ENCODE results near the gene OBSCN.
A peak's percentile ranks its signal among the peaks of the same experiment; 100 is the strongest.

OBSCN gene

DNA sequence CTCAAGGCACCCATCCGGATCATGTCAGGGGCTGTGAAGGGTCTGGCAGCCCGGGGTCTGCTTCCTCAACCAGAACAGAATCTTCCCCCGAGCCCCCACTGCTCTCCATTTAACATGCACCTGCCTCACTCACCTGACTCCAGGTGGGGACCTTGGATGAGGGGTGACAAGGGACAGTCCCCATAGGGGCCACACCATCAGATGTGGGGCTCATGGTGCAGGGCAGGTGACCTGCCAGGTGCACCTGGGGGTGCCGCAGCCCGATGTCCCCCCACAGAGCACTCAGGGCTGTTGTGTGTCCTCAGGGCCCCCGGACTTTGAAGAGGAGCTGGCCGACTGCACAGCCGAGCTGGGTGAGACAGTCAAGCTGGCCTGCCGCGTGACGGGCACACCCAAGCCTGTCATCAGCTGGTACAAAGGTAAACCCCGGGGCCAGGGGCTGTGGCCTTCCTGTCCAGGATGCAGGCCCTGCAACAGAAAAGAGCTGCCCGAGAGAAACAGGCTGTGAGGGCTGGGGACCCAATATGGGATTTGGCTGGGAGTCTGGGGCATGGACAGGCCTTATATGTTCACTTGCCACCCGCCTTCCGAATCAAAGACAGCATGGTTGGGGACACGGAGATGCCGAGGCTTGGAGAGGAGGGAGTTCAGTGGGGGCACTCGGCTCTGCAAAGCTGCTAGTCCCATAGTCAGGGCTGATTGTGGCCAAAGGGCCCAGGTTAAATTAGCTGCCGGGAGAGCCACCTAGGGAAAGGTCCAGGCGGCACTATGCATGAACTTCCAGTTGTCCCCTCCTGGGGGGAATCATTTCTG lies 134.2 kb downstream of the OBSCN start:
- no peak for DNase-seq (ENCODE audit: low spot score)

DNA sequence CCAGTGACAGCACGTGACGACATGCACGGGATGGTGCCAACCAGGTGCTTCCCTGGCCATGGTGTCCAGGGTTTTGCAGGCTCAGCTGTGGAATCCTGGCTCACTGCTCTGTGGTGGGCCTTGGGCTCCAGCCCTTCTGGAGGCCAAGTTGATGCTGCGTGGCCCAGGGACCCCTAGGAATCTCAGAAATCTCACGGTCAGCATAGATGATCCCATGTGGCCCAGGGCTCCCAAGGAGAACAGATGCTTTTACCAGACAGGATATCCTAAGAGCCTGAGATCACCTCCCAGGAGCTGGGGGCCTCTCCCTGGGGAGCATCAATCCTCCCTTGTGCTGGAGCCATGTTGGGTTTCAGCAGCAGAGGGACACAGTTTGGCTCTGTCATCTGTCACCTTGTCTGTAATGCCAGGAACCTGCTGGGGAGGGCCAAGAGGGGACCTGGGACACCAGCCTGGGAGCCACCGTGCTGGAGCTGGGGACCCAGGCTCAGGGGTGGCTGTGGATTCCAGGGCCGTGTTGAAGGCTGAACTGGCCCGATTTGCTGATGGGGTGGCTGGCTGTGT lies 134.9 kb downstream of the OBSCN start:
- no peak for DNase-seq (ENCODE audit: low spot score)

DNA sequence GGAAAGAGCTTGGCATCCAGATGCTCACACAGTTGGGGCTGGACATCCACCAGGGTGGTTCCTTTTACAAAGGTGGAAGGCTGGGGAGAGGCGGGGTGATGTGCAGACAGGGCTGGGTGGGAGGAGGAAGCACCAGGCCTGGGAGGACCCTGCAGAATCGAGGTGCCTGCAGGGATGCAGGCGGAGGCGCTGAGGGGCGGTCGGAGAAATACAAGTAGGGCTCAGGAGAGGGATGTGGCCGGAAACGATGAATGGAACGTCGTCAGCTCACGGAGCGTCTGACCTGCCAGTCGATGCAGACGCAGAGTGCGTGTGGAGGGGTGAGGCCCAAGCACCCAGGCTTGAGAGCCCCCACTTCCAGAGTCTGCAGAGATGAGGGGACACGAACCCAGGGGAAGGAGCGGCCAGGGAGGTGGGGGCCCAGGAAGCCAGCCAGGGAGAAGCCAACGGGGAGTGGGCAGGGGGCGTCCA lies 135.4 kb downstream of the OBSCN start:
- DNase-seq (ENCODE audit: low spot score) = no peak

DNA sequence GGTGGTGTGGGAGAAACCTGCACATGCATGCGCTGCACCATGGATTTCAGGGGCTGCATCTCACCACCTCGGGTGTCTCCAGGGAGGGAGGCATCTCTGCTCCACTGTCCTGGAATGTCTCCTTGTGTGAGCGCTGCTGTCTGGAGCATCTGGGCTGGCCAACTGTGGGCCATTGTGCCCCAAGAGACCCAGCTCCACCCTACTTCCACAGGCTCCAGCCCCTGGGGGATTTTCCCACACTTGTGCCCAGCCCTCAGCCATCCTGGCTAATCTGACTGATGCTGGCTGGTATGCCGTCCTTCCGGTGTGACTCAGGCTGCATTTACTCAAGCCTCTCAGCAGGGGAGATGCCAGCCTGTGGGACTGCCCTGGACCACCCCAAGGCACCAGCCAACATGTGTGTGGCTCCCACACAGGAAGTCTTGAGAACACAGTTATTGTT lies 136.8 kb downstream of the OBSCN start:
- DNase-seq (ENCODE audit: low spot score) = peak; percentile 19

DNA sequence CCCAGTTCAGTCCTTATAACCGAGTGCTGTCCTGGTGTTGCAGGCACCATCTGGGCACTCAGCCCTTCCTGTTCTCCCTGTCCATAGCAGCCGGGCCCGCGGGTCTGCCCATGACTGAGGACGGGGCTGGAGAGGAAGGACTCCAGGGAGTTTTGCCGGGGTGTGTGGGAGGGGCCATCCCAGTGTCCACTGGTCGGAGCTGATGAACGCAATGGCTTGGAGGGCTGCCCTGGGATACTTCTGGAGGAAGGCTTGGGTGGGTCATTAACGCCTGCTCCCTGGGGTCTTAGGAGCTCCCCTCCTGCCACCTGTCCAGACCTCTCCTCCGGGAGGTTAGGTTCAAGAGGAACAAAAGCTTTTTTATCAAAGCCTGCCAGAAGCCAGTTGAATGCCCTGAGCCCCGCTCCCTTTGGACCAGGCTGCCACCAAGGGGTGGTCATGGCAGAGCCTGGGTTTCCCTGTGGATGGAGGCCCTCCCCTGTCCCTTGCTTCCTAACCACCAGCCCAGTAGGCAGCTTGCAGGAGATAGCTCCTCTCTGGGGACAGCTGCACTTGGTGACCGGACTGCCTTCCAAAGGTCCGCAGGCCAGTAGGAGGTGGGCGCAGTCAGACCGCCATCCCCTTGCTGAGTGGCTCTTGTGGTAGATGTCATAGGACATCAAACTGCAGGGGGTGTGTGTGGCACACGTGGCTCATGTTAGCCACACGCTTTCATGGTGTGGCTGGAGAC lies 137.5 kb downstream of the OBSCN start:
- DNase-seq (ENCODE audit: low spot score) = no peak

DNA sequence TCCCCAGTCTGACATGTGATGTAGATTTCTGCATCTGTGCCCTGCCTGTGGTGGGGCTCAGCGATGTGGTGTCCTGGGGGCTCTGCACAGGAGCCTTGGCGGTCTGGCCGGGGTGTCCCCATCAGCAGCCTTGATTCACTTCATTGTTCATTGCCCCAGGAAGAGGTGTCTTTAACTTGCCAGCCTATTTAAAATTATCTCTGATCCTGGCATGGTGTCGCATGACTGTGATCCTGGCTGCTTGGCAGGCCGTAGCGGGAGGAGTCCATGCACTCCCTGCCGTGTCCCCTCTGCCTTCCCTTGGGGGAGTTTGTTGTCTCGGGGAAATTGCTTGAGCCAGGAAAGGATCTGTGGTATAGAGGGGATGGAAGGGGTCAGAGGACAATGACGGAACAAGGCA lies 138.9 kb downstream of the OBSCN start:
- DNase-seq (ENCODE audit: low spot score) = no peak

DNA sequence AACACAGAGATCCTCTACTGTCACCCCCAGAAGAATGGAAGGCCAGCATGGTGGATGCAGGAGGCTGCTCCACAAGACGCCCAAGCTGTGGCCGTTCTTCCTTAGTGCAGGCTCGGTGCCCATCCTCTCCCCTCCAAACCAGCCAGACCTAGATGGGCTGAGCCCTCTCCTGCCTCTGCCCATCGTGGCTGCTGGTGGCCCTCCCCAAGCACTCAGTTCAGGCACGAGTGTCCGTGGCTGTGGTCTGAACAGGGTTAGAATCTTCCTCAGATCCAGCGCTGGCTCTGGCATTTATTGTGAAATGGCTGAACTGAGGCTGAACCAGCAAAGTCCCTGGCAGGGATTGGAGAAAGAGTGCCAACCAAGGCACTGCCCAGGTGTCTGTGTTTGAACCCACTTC lies 139.3 kb downstream of the OBSCN start:
- DNase-seq (ENCODE audit: low spot score) = no peak

DNA sequence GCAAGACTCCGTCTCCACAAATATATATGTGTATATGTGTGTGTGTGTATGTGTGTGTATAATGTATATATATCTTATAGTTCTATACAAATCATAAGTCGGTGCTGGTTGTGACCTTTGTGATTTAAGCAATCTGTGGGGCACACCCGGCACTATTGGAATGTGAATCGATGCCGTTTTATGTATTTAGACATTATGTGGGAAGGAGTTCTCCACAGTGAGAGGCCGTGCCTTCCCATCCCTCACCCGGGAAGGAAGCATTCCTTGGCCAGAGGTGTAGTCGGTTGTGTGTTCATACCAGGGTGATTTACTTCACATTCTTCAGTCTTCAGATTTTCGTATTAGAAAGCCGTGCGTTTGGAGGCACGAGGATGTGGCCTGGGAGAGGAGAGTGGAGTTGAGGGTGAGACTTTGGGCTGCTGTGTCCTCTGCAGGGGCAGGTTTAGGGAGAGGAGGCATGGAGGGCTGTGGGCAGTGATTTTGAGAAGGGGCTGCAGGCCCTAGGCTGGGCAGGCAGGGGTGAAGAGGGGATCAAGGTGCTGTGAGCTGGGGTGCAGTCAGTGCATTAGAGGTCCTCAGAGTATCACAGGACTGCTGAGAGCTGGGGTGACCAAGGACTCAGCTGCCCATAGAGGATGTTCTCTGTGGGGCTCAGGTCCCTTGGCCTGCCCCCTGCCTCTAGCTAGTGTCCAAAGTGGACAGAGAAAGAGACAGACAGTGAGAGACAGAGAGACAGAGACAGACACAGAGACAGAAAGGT lies 141.0 kb downstream of the OBSCN start:
- no peak for DNase-seq (ENCODE audit: low spot score)

DNA sequence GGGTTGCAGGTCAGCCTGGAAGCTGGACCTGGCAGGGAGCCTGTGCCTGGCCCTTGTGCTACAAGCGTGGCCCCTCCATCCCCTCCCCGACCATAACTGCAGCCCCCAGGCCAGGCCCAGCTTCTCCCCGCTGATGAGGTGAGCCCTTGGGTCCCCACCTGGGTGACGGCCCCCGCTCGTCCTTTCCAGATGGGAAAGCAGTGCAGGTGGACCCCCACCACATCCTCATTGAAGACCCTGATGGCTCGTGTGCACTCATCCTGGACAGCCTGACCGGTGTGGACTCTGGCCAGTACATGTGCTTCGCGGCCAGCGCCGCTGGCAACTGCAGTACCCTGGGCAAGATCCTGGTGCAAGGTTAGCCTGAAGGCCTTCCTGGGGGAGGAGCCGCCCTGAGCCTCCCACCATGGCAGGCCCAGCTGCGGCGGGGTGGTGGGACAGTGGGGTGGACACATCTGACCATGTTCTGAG lies 141.9 kb downstream of the OBSCN start:
- DNase-seq (ENCODE audit: low spot score) = no peak

DNA sequence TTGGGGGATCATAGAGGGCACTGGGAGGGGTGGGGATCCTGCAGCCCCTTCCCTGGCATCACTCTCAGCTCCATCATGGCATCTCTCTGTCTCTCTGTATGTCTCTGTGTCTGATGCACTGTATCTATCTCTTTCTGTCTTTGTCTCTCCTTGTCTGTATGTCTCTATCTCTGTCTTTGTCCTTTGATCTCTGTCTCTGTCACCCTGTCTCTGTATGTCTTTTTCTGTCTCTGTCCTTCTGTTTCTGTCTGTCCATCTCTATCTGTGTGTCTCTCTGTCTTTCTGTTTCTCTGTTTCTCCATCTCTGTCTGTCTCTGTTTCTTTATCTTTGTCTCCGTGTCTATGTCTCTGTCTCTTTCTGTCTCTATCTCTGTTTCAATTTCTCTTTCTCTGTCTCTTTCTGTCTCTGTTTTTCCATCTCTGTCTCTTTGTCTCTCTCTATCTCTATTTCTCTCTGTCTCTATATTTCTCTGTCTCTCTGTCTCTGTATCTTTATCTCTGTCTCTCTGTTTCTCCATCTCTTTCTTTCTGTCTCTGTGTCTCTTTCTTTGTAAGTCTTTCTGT lies 142.4 kb downstream of the OBSCN start:
- no peak for DNase-seq (ENCODE audit: low spot score)

DNA sequence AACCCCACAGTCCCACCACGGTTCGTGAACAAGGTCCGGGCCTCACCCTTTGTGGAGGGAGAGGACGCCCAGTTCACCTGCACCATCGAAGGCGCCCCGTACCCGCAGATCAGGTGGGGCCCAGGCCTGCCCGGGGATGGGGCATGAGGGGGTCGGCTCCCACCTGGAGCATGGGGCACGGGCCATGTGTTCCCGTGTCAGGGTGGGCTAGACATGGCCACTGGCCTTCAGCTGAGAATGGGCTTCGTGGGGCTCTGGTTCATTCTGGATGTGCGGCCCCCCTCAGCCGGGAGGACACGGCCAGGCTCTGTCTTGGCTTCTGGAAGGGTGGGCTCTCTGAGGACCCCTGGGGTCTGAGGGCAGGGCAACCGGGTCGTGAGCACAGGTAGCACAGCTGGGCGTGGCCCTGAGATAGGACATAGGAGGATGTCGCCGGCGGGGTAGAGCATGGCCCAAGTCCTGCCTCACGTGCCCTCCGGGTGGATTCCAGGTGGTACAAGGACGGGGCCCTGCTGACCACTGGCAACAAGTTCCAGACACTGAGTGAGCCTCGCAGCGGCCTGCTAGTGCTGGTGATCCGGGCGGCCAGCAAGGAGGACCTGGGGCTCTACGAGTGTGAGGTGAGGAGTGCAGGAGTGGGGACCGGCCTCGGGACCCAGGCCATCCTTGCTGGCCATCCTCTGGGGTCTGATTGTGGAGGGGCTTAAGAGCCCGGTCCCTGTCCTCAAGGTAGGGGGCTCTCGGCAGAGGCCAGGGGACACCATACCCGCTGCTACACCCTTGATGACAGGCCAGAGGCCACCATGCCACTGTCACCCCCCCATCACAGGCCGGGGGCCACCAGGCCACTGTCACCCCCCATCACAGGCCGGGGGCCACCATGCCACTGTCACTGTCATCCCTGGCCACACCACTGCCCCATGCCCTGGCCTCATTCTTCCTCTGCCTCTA lies 143.3 kb downstream of the OBSCN start:
- no peak for DNase-seq (ENCODE audit: low spot score)

DNA sequence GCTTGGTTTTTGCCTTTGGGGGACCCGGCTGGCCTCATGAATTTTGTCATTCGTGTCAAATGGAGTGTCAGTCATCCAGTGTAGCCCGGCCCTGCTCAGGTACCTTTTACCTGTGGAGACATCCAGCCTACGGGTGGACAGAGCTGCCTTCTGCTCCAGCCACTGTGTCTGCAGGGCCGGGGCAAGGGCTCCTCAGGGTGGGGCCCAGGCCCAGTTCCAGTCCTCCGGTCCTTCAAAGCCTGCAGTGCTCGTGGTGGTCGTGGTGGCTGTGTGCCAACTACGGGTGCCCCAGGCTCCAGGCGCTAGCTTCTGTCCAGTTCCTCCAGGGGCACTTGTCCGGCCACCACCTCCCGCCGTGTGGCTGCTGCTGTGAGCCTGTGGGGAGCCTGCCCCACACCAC lies 144.0 kb downstream of the OBSCN start:
- DNase-seq (ENCODE audit: low spot score) = no peak

DNA sequence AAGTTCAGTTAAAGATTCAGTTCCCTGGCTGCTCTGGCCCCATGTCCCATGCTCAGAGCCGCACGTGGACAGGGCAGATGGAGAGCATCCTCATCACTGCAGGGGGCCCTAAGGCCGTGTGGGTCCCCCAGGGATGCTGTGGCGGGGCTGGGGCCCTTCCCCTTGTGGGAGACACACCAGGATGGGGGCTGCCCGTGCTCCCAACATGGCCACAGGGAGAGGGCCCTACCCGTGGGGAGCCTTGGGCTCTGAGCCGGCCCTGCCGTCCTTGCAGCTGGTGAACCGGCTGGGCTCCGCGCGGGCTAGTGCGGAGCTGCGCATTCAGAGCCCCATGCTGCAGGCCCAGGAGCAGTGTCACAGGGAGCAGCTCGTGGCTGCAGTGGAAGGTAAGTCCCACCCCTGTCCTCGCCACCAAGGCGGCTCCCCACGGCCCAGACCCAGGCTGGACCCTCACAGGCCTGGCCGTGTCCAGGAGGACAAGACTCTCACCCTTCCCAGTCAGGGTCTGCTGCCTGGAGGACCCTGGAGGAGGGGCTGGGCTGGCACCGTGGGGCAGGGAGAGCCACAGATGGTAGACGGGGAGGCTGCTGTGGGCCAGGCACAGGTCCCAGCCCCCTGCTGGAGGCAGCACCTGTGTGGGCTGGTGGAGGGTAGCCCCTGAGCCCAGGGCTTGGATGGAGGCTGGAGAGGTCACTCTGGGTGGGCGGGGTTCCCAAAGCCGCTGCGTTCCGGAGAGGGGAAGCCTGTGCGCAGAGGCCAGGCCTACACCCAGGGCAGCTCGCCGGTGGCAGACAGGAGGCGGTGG lies 145.0 kb downstream of the OBSCN start:
- DNase-seq (ENCODE audit: low spot score) = no peak

DNA sequence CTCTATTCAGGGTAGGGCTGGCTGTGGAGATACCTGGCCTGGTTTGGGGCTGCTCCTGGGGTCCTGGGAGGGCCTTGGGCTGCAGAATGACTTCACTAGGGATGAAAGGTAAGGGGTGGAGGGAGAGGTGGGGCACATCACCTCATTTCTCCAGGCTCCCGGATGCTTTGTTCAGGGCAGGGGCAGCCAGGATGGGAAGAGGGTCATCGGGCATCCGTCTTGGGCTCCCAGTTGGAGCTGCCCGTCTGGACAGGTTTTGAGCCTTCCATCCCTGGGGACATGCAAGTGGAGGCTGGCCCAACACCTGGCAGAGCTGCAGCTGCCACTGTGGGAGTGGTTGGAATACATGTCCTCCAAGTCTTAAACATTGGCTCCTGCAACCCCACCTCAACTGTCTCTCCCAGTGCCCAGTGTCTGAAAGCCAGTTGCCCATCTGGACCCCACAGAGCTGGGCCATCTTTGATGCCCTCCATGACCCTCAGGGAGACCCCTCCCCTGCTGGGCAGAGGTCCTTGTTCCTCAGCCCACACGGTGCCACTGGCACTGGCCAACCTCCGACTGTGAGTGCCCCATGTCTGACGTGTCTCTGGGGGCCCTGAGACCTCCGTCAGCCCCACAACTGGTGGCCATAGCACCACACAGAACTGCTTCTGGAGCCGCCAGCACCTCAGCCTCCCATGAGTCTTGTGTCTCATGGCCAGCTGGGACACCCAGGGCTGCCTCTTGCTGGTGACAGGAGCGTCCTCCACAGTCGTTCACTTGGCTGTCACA lies 145.9 kb downstream of the OBSCN start:
- DNase-seq (ENCODE audit: low spot score) = no peak

DNA sequence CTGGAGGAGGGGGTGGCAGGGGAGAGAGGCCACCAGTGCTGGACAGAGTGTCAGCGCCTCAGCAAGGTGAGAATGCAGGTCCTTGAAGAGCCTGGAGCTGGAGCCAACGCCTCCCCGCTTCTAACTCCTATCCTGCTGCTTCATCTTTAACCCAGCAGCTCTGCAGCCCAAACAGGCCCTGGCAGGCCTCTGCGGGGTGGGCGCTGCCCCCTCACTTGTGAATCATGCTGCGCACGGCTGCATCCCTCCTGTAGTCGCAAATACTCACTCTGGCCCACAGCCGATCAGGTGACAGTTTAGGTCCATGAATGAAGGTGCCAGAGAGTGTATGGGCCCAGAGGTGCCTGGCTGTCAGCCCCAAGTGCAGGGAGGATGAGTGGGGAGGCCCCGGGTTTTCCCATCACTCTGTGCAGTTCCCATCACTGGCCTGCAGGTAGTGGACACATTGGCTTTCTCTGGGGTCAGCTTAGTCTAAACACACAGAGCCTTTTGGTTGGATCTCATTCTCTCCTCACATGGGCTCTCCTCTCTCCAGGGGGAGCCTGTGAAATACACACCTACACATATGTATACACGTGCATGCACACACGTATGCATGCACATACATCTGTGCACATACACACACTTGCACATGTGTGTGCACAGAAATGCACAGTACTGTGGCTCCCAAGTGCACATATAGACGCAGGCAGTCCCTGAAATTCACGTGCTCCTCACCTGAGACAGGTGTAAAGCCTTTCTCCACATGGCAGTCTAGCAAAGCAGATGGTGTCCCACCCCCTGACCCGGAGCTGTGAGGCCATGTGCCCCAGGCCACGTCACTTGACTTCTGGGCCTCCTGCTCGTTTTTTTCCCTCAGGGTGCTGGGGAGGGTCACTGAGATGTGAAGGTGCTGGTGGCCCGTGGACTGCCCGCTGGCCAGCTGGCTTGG lies 146.8 kb downstream of the OBSCN start:
- DNase-seq (ENCODE audit: low spot score) = no peak

DNA sequence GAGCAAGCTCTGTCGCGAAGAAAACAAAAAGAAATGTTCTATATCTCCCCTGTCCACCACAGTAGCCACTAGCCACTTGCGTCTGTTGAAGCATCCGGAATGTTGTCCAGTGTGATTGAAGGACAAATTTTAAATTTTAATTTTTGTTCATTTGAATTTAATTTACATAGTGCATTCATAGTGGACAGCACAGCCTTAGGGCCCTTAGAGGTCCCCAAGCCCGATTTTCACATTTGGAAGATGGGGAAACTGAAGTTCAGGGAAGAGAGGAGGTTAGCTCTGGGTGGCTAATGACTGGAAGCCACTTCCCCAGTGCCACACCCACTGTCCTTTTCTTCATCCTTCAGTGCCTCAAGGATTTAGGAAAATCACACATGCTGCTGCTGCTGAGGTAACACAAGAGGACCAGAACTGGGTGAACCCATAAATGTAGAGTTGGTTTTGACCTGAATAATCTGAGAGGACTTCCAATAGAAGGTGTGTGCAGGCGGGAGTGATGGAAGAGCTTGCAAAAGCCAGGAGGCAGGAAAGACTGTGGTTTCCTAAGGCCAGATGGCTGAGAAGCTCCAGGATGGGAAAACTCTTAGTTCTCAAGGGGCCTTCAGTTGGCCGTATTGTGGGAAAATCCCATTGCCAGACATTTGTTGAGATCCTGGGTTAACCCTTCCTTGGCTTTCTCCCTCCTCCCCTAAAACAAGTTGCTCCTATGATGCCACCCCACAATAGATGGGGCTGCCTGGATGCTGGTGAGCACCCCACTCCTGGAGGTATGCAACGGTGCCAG lies 149.2 kb downstream of the OBSCN start:
- DNase-seq (ENCODE audit: low spot score) = no peak

All from RKO (cell line).